HCEC 1CT (cell line): ENCODE results near the gene POLR3GL.
A peak's percentile ranks its signal among the peaks of the same experiment; 100 is the strongest.

ENCODE experiments used
- DNase-seq: peaks from one replicate; pipeline ENCODE4 v3.0.0-alpha.2; 2017

Gene POLR3GL

DNA sequence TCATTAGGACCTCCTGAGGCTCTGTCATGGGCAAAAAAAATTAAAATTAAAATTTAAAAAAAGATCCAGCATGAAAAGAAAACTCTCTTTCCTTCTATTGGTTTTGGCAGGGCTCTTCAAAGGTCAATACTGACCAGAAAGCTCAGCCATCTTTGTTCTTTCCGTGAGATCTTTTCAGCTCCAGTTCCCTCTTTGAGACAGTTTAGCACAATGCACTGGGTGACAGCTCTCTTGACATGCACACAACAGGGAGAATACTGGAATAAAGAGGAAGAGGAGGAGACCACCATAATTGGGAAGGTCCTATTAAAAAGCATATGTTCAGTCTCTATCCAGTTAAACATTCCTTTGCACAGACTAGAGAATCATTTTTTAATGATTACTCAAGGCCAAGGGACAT, 13.0 kb upstream of the POLR3GL start:
- DNase-seq: no peak

- no peak for DNase-seq
Observed at GRCh38 chr1:145952903-145953302, 11.6 kb upstream of the POLR3GL start.

- DNase-seq: no peak
Observed at GRCh38 chr1:145953861-145954260, 10.6 kb upstream of the POLR3GL start.

GRCh38 chr1:145955436-145955835, 9.1 kb upstream of the POLR3GL start:
- no peak for DNase-seq

GRCh38 chr1:145956361-145956760, 8.1 kb upstream of the POLR3GL start:
- DNase-seq: no peak

- DNase-seq: peak; percentile 9
Observed at GRCh38 chr1:145956781-145957442, 7.6 kb upstream of the POLR3GL start.

DNA sequence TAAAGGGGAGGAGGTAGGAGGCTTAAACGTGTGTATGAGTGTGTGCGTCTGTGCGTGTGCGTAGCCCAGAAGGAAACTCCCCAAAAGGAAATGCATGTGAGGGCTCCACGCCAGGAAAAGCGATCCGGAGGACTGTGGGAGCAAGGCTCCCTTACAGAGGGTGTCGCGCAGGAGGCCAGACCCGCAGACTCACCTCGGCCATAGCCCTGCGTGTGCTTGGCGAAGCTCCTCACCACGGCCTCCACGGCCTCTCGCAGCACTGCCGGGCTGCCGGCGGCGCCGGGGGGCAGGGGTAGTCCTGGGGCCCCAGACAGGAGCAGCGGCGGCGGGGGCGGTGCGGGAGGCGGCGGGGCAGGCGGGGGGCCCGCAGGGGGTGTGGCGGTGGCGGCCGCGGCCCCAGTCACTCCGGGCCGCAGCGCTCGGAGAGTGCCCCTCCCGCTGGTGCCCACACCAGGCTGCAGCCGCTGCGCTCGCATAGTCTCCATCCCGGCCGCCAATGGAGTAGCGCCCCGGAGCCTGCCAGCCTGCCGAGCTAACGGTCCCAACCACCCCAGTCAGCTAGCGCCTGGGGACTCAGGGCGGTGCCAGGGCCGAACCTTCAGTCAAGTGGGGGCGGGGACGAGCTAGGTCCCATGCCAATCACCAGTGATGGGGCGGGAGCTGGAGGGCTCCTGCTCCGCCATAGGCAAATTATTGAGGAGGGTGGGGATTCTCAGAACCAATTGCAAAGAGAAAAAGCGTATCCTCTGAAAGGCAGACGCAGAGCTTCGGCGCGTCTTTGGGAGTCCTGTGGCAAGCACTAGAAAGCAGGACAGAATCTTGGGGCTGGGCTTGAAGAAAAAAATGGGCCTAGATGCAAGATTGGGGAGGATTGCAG, 6.8 kb upstream of the POLR3GL start, which contains the start of gene LIX1L:
TSS of gene LIX1L (minus strand) at position 575 of the 877 bp plus-strand sequence. CDS start at position 485, 90 bp downstream.
- DNase-seq: peak; percentile 98

GRCh38 chr1:145958734-145959133, 5.8 kb upstream of the POLR3GL start:
- no peak for DNase-seq

- no peak for DNase-seq
Observed at GRCh38 chr1:145959333-145959732, 5.2 kb upstream of the POLR3GL start.

- DNase-seq: no peak
Observed at GRCh38 chr1:145959957-145960467, 4.5 kb upstream of the POLR3GL start.

GRCh38 chr1:145960468-145961108, 3.9 kb upstream of the POLR3GL start:
- DNase-seq: peak; percentile 39

DNA sequence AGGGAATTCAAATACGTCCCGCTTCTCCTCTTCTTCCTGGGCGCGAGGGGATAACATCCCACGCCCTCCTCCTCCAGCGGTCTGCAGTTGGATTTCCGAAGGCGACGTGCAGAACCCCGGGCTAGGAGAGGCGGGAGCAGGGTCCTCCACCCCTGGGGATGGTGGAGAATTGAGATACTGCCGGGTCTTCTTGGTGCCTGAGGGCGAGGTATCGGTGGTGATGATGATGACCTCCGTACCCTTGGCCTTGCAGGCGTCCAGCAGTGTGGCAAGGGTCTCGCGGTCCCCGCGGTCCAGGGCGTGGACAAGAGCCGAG, 3.4 kb upstream of the POLR3GL start:
- DNase-seq: no peak

GRCh38 chr1:145961425-145962156, 2.9 kb upstream of the POLR3GL start:
- DNase-seq: peak; percentile 55

- peak; percentile 36 for DNase-seq
Observed at GRCh38 chr1:145962157-145963102, 2.1 kb upstream of the POLR3GL start.

DNA sequence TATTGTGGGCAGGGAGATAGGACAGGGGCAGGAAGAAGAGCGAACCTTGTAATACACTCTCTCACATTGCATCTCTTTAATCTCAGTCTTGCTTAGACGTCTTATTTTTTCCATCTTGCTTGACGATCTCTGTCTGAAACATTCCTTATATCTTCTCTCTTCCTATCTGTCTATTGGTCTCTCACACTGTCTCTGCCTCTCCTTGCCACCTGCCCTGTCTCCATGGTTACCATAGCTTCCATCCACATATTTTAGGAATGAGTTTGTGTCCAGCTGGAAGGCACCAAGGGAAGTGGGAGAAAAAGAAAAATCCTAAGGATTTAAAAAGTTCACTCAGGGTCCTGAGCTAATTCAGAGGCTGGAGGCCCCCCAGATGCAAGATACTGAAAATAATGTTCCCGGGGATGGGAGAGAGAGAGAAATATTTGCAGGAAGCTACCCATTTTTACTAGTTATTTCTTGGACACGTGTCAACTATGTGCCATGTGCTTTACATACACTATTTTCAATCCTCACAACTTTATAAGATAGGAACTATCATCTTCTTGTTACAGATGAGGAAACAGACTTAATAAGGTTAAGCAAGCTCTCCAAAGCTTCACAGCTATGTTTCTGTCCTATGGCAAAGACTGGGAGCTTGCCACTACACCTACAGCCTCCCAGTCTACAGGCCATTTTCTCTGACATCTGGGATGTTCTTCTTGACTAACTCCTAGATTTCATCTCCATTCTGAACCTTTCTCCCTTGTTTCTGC, 1.0 kb upstream of the POLR3GL start:
- peak; percentile 79 for DNase-seq

GRCh38 chr1:145965119-145965744, 742 bp downstream of the POLR3GL start:
- DNase-seq: no peak

- DNase-seq: no peak
Observed at GRCh38 chr1:145967288-145967687, 2.8 kb downstream of the POLR3GL start.

GRCh38 chr1:145972580-145972979, 8.1 kb downstream of the POLR3GL start:
- no peak for DNase-seq

- DNase-seq: no peak
Observed at GRCh38 chr1:145974721-145975120, 10.2 kb downstream of the POLR3GL start.

DNA sequence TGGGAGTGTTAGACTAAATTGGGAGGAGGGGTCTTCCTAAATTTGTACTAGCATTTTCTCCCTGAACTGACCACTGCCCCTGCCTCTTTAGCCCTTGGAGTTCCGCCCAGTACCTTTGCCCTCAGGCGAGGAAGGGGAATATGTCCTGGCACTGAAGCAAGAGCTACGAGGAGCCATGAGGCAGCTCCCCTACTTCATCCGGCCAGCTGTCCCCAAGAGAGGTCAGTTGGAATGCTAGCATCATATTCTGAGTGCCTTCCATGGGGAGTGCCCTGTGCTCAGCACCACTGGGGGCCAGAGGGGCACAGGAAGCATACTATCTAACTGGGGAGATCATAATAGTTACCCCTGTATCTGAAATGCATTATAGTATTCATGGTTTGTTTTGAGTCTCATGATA, 10.7 kb downstream of the POLR3GL start:
- no peak for DNase-seq
